GM13976 (cell line): ENCODE results near the gene IL11RA.

Experiments
- DNase-seq: peaks from one replicate; pipeline ENCODE4 v3.0.0; 2012; ENCODE audit warnings: low spot score
- CTCF ChIP-seq: IDR thresholded peaks from 2 replicates; pipeline ENCODE4 v1.5.1; 2012; ENCODE audit warnings: borderline replicate concordance, mild to moderate bottlenecking; ENCODE audit not compliant: insufficient read depth; ENCODE audit errors: extremely low read depth, missing control alignments, control extremely low read depth
- in situ Hi-C: fragments of 300-500 bp; cut with MboI; formaldehyde crosslinking; loops from one replicate; pipeline ENCODE4 v1.12.0; 2022; ENCODE audit warnings: low sequenced_read_pairs, mixed read lengths, inconsistent platforms; ENCODE audit not compliant: unreplicated experiment

IL11RA gene

GRCh38 chr9:34690983-34691935 is 39.3 kb downstream of the IL11RA start, which contains the start of gene CCL19:
TSS of gene CCL19 (minus strand) at chr9:34691276. CDS start at chr9:34691139, 137 bp downstream.
- in situ Hi-C loops, result no loop called here
- no peak for TF ChIP-seq CTCF
- no peak for DNase-seq

DNA sequence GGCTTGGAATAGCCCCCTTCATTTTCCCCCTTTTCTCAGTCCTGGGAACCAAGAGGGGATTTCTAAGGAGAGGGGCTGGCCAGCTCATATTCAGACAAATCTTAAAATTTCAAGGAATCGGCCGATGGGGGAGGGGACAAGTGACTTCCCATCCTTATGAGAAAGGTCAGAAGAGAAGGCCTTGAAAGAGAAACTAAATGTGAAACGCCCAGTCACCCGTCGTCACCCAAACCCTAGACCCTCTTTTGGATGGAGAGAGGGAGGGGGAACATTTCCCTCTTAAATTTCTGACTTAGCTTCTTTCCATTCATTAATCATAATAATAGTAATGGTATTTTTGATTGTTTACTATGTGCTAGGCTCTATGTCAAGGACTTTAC is 39.9 kb downstream of the IL11RA start:
- in situ Hi-C loops, result no loop called here
- TF ChIP-seq CTCF, result no peak
- no peak for DNase-seq

DNA sequence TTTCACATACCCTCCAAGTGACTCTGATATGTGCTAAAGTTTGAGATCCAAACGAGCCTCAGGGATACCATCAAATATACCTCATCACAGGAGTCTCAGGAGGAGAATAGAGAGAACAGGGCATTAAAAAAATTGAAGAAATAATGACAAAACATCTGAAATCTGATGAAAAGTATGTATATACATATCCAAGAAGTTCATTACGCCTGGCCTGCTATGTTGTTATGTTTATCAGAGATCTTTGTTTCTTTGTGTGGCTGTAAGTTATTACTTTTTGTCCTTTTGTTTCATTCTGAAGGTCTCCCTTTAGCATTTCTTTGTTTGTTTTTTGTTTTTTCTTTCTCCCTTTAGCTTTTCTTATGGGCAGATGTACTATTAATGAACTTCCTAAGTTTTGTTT is 41.6 kb downstream of the IL11RA start:
- in situ Hi-C loops, result no loop called here
- TF ChIP-seq CTCF, result no peak
- DNase-seq, result no peak

GRCh38 chr9:34694811-34695210 is 42.8 kb downstream of the IL11RA start:
- in situ Hi-C loops, result no loop called here
- TF ChIP-seq CTCF, result no peak
- no peak for DNase-seq

- DNase-seq, result peak; percentile 84
- peak; percentile 76 for TF ChIP-seq CTCF
- in situ Hi-C loops, result no loop called here
Observed at GRCh38 chr9:34701023-34701768, 49.2 kb downstream of the IL11RA start.
